T-helper 2 cell treated with Interferon-gamma antibody and Interleukin-4, amounts not matched to agents 100 ng/mL and 5 ng/mL, for 36 hours (primary cell): ENCODE data around the gene COPE. TPM values are rescaled to one million over a fixed set of nuclear protein-coding genes. Genes with fewer than 3 reads are reported as not detected.

Experiments used
- intact Hi-C: fragments of 100-400 bp; cut with micrococcal nuclease; formaldehyde crosslinking; loops from one replicate; pipeline ENCODE4 v1.15.1; 2023
- total RNA-seq: library from RNA; stranded (reverse); gene quantifications from 2 replicates; pipeline ENCODE4 v1.2.3, GENCODE V29; 2022

Gene COPE
- total RNA-seq, 1 donor from 2014 or later: 262 TPM

GRCh38 chr19:18853755-18854427, 65.3 kb downstream of the COPE start:
- intact Hi-C loops: no loop called here

- intact Hi-C loops: no loop called here
Observed at GRCh38 chr19:18852648-18853047, 66.5 kb downstream of the COPE start.

- intact Hi-C loops: no loop called here
Observed at GRCh38 chr19:18851673-18852325, 67.4 kb downstream of the COPE start.

- intact Hi-C loops: no loop called here
Observed at GRCh38 chr19:18850471-18851375, 68.5 kb downstream of the COPE start.

GRCh38 chr19:18849838-18850400, 69.3 kb downstream of the COPE start:
- intact Hi-C loops: loop anchor here (5.0 to 10.0 kb wide), 2 partner anchors 55 to 398 kb away; partner anchors contain the start of gene COMP

Other genes with a start within 250 kb of the COPE start
- gene CRTC1, start 235.7 kb downstream of the COPE start, total RNA-seq: 8.2 and 9.4 TPM in 2 replicates
- gene COMP, start 128.1 kb downstream of the COPE start, total RNA-seq: not detected in 2 replicates
- gene UPF1, start 87.4 kb downstream of the COPE start, total RNA-seq: 100 and 102 TPM in 2 replicates
- gene CERS1, start 23.2 kb downstream of the COPE start, total RNA-seq: not detected in 2 replicates
- gene DDX49, start 328 bp upstream of the COPE start, total RNA-seq: 58.7 and 63.4 TPM in 2 replicates
- not detected in 2 replicates for gene HOMER3, start 21.8 kb upstream of the COPE start, total RNA-seq
- 127 and 133 TPM in 2 replicates for gene SUGP2, start 114.1 kb upstream of the COPE start, total RNA-seq
- 38.4 and 39.9 TPM in 2 replicates for gene ARMC6, start 114.2 kb upstream of the COPE start, total RNA-seq
- 17.4 and 18.6 TPM in 2 replicates for gene SLC25A42, start 144.6 kb upstream of the COPE start, total RNA-seq
- gene TMEM161A, start 219.1 kb upstream of the COPE start, total RNA-seq: 19.4 and 24.0 TPM in 2 replicates